ENCODE measurements around the gene RENBP.

The RENBP gene

DNA sequence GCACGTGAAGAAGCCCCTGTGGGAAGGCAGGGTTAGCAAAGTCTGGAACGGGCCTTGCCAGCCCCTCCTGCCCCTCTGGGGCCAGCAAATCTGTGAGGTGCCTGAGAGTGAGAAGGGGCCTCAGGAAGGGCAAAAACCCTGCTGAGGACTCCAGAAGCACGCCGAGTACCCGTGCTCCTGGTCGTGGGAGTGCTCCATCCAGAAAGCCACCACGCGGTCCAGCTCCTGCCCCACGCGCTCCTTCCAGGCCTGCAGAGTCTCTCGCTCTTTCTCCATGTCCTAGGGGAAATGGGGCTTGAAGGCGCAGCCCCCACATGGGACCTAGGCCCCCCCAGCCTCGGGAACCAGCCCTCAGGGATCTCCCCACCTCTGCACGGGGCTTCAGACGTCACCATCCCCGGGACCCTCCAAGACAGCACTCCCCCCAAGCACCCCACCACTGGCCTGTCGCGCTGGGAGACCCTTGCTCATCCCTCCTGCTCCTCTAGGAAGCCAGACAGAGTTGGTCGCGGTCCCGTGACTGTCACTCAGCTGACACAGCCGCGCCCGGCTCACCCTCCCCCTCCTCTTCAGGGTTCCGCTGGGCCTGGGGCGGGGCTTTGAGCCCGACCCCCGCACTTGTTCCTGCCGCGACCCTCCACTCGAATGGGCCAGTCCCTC lies at the start of gene RENBP:
Gene RENBP, minus strand, starts transcription at position 504 of the 660 bp plus-strand sequence. Its CDS starts 33 bp downstream, at position 471.
- DNase-seq (ENCODE audit: low read depth, low spot score): no peak
- POLR2A ChIA-PET: no interaction called here

DNA sequence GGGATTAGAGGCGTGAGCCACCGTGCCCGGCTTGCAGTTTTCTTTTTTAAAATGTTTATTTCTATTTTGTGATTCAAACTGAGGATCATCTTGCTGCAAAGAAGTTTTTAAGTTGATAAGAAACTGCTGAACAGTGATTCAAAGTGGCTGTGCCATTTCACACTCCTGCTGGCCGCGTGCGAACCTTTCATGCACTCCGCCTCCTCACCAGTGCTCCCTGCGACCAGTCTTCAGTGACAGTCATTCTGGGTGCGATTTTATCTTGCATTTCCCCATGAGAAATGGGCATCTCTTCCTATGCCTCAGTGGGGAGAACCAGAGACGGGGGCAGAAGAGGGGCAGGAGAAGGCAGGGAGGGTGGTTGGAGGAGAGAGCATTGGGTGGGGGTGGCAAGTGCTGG lies 49.5 kb upstream of the RENBP start:
- no peak for DNase-seq (ENCODE audit: low read depth, low spot score)
- POLR2A ChIA-PET: no interaction called here
- CTCF ChIA-PET: no interaction called here
- H3K4me3 ChIP-seq (ENCODE audit: low read depth, low read length): no peak overlapping the region
- TF ChIP-seq, protein P1, sequence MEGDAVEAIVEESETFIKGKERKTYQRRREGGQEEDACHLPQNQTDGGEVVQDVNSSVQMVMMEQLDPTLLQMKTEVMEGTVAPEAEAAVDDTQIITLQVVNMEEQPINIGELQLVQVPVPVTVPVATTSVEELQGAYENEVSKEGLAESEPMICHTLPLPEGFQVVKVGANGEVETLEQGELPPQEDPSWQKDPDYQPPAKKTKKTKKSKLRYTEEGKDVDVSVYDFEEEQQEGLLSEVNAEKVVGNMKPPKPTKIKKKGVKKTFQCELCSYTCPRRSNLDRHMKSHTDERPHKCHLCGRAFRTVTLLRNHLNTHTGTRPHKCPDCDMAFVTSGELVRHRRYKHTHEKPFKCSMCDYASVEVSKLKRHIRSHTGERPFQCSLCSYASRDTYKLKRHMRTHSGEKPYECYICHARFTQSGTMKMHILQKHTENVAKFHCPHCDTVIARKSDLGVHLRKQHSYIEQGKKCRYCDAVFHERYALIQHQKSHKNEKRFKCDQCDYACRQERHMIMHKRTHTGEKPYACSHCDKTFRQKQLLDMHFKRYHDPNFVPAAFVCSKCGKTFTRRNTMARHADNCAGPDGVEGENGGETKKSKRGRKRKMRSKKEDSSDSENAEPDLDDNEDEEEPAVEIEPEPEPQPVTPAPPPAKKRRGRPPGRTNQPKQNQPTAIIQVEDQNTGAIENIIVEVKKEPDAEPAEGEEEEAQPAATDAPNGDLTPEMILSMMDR (IDR thresholded peaks at IDR 0.05; ENCODE audit: insufficient read depth, low read length, missing control alignments): no peak

More for the DNA sequence above, at the start of gene RENBP:
- TF ChIP-seq, protein P1 (IDR thresholded peaks at IDR 0.05; ENCODE audit: insufficient read depth, low read length, missing control alignments): no peak
- CTCF ChIA-PET: interaction anchor here (1.2 to 10.9 kb wide), 6 partner anchors 9 to 180 kb away, joined by 3 to 230 read pairs (median 4); partner anchors contain the start of genes ARHGAP4 and PLXNB3
- no peak within 1 kb of the TSS for H3K4me3 ChIP-seq (ENCODE audit: low read depth, low read length)

DNA sequence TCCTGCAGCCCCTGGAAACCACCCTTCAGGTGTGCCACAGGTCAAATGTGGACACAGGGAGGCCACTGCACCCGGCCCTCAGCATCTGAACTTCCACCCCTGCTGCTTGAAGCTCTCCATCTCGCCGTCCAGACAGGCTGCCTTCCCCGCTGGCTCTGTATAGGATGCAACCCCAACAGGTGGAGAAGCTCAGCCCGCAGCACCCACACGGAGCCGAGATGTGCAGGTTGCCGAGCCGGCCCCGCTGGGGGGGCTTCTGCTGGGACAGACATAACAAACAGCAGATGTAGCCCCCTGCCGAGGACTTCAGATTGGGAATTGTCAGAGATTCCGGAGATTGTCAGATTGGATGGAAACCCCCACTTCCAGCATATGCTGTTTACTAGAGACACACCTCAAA lies 48.6 kb upstream of the RENBP start:
- TF ChIP-seq, protein P1 (IDR thresholded peaks at IDR 0.05; ENCODE audit: insufficient read depth, low read length, missing control alignments): no peak
- DNase-seq (ENCODE audit: low read depth, low spot score): no peak
- ChIA-PET POLR2A (no interaction called here), CTCF (no interaction called here)
- no peak overlapping the region for H3K4me3 ChIP-seq (ENCODE audit: low read depth, low read length)

DNA sequence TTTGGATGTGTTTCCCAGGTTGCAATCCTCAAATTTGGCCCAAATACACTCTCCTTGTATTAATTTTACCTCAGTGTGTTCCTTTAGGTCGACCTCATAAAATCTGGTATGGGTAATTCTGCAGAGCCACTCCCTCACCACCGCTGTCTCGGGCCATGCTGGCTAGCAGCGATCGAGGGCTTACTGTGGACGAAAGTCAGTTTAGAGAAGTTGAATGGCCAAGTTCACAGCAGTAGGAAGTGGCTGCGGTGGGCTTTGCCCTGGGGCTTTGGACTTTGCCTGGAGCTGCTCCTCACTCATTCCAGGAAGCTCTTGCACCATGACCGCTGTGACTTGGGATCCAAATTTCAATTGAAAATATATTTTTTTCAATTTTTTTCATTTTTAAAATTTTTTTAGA lies 47.7 kb upstream of the RENBP start:
- no peak overlapping the region for H3K4me3 ChIP-seq (ENCODE audit: low read depth, low read length)
- ChIA-PET CTCF (interaction anchor here (1.1 kb wide), 1 partner anchor 22 kb away, joined by 3 read pairs; no protein-coding TSS in a partner anchor), POLR2A (no interaction called here)
- no peak for DNase-seq (ENCODE audit: low read depth, low spot score)
- TF ChIP-seq, protein P1 (IDR thresholded peaks at IDR 0.05; ENCODE audit: insufficient read depth, low read length, missing control alignments): no peak

DNA sequence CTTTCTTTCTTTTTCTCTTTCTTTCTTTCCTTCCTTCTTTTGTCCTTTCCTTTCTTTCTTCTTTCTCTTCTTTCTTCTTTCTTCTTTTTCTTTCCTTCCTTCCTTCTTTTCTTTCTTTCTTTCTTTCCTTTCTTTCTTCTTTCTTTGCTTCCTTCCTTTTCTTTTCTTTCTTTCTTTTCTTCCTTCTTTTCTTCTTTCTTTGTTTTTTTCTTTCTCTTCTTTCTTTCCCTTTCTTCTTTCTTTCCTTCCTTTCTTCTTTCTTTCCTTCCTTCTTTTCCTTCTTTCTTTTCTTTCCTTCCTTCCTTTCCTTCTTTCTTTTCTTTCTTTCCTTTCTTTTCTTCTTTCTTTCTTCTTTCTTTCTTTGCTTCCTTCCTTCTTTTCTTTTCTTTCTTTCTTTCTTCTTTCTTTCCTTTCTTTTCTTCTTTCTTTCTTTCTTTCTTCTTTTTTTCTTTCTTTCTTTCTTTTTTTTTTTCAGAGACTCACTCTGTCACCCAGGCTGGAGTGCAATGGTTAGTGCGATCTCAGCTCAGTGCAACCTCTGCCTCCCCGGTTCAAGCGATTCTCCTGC lies 46.7 kb upstream of the RENBP start:
- CTCF ChIA-PET: no interaction called here
- TF ChIP-seq, protein P1 (IDR thresholded peaks at IDR 0.05; ENCODE audit: insufficient read depth, low read length, missing control alignments): no peak

DNA sequence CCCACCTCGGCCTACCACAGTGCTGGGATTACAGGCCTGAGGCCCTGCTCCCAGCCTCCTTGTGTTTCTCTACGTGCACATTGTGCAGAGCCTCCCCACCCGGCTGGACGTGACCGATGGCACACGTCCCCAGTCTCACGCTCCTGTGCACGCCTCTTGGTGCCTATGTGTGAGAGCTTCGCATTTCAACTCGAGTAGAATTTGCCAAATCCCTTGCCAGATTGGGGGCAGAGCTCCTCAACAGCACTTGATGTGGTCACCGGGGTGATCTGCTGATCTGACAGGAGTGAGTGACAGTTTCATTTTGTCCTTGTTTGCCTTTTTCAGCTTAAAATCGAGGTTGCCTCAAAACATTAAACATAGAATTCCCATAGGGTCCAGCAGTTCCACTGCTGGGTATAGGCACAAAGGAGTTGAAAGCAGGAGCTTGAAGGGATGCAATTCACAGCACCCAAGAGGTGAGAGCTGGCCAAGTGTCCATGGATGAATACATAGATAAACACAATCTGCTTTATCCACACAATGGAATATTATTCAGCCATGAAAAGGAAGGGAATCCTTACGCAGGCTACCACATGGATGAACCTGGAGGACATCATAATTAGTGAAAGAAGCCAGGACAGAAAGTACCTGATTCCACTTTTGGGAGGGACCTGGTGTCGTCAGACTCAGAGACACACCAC lies 45.7 kb upstream of the RENBP start:
- POLR2A ChIA-PET: no interaction called here
- no peak for DNase-seq (ENCODE audit: low read depth, low spot score)
- H3K4me3 ChIP-seq (ENCODE audit: low read depth, low read length): no peak overlapping the region
- CTCF ChIA-PET: interaction anchor here (1.0 kb wide), 1 partner anchor 43 kb away, joined by 3 read pairs; no protein-coding TSS in a partner anchor
- TF ChIP-seq, protein P1 (IDR thresholded peaks at IDR 0.05; ENCODE audit: insufficient read depth, low read length, missing control alignments): no peak

More for the DNA sequence above, 46.7 kb upstream of the RENBP start:
- DNase-seq (ENCODE audit: low read depth, low spot score): no peak
- POLR2A ChIA-PET: no interaction called here
- H3K4me3 ChIP-seq (ENCODE audit: low read depth, low read length): no peak overlapping the region

All from AG04449 (cell line).